ENCODE data around the gene S100A10. TPM values are rescaled to one million over a fixed set of nuclear protein-coding genes. Genes with fewer than 3 reads are reported as not detected.

S100A10 gene
- total RNA-seq, 1 experiment from 2014 or later = 160 TPM

- H4K8ac ChIP-seq (replicated peaks; ENCODE audit: insufficient read length, low read depth, low read length) = no peak overlapping the region
- Mint-ChIP-seq H3K27ac (0 out of 7 replicates have a peak overlapping the region, but pooled peaks of 1 of the 3 experiments have one; percentile 6), H3K9me3 (no peaks in the 10 kb centered on the region), H3K4me3 (no peak overlapping the region), H3K36me3 (ENCODE audit: insufficient read depth in 1 of 3, low read depth in 3 of 3) (no peaks in the 10 kb centered on the region), H3K27me3 (ENCODE audit: low read depth) (no peaks in the 10 kb centered on the region), H3K4me1 (peaks cover 12 to 18% of the 10 kb centered on the region in 2 experiments)
- no peak overlapping the region for H2BK120ac ChIP-seq (ENCODE audit: low read depth, low read length, poor library complexity, severe bottlenecking)
- no peak overlapping the region for H3K4ac ChIP-seq (ENCODE audit: low read depth, low read length)
- H3K27me3 ChIP-seq (ENCODE audit: insufficient read depth, low read length) = no peaks in the 10 kb centered on the region
- no peak overlapping the region for H3K14ac ChIP-seq (ENCODE audit: insufficient read depth, low read length)
- no peak overlapping the region for H3K9ac ChIP-seq (ENCODE audit: extremely low read depth, insufficient read length, low read length)
- H2BK5ac ChIP-seq (ENCODE audit: insufficient read length, low read length) = no peak overlapping the region
- no peak overlapping the region for H2BK12ac ChIP-seq (ENCODE audit: insufficient read length, low read depth, low read length)
- H3T11ph ChIP-seq (ENCODE audit: low read length) = no peak overlapping the region
- no peaks in the 10 kb centered on the region for H3K4me1 ChIP-seq (ENCODE audit: insufficient read depth, low read length)
- no peak overlapping the region for H4K91ac ChIP-seq (ENCODE audit: insufficient read length, low read depth, low read length)
- H2BK20ac ChIP-seq (ENCODE audit: low read depth, low read length, poor library complexity, severe bottlenecking) = no peak overlapping the region
- no peaks in the 10 kb centered on the region for H3K9me3 ChIP-seq (ENCODE audit: control insufficient read depth, low read depth, low read length)
- H3K79me1 ChIP-seq (ENCODE audit: insufficient read depth, low read depth, low read length, poor library complexity, severe bottlenecking) = no peaks in the 10 kb centered on the region
- 100% methylated on average over 2 of the region's 7 CpGs for WGBS (ENCODE audit: extremely low coverage, insufficient read length, low lambda C conversion rate)
- H3K18ac ChIP-seq (ENCODE audit: insufficient read length, low read depth, low read length) = no peak overlapping the region
- no peak overlapping the region for H4K5ac ChIP-seq (ENCODE audit: insufficient read length, low read depth, low read length)
- no peak overlapping the region for H3K56ac ChIP-seq (ENCODE audit: insufficient read length, low read depth, low read length)
- H2BK15ac ChIP-seq (ENCODE audit: low read depth, low read length) = no peak overlapping the region
- DNase-seq = no peak
- no peaks in the 10 kb centered on the region for H4K20me1 ChIP-seq (ENCODE audit: control insufficient read depth, insufficient read depth, insufficient read length)
- H3K23me2 ChIP-seq (ENCODE audit: insufficient read length, low read depth, low read length, poor library complexity, severe bottlenecking) = no peaks in the 10 kb centered on the region
- no peak overlapping the region for H3K27ac ChIP-seq (ENCODE audit: insufficient read length, low read depth, low read length)
- H2AK5ac ChIP-seq (ENCODE audit: insufficient read length, low read length) = no peak overlapping the region
- TF ChIP-seq CTCF (conservative IDR thresholded peaks at IDR 0.05) = no peak
- H3K23ac ChIP-seq (ENCODE audit: insufficient read length, low read depth, low read length) = no peak overlapping the region
- H3K4me2 ChIP-seq (ENCODE audit: insufficient read depth, insufficient read length, low read length) = no peak overlapping the region
- H3K79me2 ChIP-seq (ENCODE audit: insufficient read depth, low read length) = no peaks in the 10 kb centered on the region
- H2AFZ ChIP-seq (ENCODE audit: low read length) = peak overlapping the region; percentile 22
Measured at GRCh38 chr1:151936653-151937052, 57.0 kb downstream of the S100A10 start.

All from H9 (cell line).